Embryonic facial prominence (tissue), 1 donor: ENCODE results near the gene CARS2.
A peak's percentile ranks its signal among the peaks of the same experiment; 100 is the strongest.
"Not testable (repeated sequence)": the region's sequence is repeated elsewhere in the genome, so short reads cannot be mapped to it uniquely, and the experiment has no call there.

ENCODE experiments used
- DNase-seq: peaks from one replicate; pipeline ENCODE4 v3.0.0-alpha.2; 2016; ENCODE audit errors: extremely low spot score

The CARS2 gene, protein sequence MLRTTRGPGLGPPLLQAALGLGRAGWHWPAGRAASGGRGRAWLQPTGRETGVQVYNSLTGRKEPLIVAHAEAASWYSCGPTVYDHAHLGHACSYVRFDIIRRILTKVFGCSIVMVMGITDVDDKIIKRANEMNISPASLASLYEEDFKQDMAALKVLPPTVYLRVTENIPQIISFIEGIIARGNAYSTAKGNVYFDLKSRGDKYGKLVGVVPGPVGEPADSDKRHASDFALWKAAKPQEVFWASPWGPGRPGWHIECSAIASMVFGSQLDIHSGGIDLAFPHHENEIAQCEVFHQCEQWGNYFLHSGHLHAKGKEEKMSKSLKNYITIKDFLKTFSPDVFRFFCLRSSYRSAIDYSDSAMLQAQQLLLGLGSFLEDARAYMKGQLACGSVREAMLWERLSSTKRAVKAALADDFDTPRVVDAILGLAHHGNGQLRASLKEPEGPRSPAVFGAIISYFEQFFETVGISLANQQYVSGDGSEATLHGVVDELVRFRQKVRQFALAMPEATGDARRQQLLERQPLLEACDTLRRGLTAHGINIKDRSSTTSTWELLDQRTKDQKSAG

DNA sequence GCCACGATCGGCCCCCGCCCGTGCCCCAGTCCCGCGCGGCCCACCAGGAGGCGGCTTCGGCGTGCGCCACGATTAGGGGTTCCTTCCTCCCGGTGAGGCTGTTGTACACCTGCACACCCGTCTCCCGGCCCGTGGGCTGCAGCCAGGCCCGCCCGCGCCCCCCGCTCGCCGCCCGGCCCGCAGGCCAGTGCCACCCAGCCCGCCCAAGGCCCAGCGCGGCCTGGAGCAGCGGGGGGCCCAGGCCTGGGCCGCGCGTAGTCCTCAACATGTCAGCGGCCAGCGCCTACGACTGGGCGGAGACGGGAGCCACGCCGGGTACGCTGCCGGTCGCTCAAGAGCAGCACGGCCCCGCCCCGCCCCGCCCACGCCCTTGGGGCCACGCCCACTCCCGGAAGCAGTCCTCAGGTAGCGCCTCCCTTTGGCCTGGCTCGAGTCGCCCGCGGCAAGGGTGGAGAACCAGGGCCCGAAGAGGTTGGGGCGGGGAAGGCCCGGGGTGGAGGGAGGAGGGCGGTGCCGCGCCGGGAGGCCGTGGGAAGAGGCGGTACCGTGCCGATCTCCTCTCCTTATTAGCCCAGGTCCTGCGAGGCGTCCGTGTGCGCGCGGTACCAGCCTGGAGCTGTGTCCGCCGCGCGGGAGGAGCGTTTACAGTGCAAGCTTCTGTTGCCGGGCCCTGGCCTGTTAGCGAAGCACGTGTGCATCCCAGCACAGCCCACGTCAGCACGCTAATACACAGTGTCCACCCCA, at the start of gene CARS2:
CARS2 (minus strand) TSS at position 291 of the 744 bp plus-strand sequence; CDS start at position 268, 23 bp downstream.
- peak; percentile 77 for DNase-seq

GRCh38 chr13:110748271-110748670, 42.4 kb upstream of the CARS2 start:
- no peak for DNase-seq

DNA sequence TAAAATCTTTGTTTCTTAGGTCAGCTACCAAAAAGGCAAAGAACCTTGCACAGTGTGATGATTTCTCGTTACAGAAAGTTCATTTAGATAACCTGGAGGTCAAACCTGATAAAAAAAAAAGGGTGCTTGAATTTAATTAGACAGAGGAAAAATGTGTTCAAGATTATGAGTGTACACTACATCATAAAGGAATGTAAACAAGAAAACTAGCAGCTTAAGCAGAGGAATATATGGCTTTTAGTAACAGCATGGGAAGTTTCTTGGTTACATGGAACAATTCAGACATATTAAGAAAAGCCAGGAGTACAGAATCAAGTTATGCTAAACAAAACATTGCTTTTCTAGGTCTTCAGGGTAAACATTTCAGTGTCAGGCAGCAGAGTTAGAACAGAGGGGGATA, 40.5 kb upstream of the CARS2 start:
- no peak for DNase-seq

DNA sequence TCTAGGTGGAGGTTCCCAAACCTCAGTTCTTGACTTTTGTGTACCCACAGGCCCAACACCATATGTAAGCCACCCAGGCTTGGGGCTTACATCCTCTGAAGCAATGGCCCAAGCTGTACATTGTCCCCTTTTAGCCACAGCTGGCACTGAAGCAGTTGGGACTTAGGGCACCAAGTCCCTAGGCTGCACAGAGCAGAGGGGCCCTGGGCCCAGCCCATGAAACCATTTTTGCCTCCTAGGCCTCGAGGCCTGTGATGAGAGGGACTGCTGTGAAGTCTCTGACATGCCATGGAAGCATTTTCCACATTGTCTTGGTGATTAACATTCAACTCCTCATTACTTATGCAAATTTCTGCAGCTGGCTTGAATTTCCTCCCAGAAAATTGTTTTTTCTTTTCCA, 37.8 kb upstream of the CARS2 start:
- no peak for DNase-seq

DNA sequence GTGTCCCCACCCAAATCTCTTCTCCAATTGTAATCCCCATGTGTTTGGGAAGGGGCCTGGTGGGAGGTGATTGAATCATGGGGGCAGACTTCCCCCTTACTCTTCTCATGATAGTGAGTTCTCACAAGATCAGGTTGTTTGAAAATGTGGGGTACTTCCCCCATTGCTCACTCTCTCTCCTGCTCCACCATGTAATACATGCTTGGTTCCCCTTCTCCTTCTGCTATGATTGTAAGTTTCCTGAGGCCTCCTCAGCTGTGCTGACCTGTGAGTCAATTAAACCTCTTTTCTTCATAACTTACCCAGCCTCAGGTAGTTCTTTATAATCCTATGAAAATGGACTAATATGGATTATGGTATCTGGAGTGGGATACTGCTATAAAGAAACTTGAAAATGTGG, 31.6 kb upstream of the CARS2 start:
- no peak for DNase-seq

DNA sequence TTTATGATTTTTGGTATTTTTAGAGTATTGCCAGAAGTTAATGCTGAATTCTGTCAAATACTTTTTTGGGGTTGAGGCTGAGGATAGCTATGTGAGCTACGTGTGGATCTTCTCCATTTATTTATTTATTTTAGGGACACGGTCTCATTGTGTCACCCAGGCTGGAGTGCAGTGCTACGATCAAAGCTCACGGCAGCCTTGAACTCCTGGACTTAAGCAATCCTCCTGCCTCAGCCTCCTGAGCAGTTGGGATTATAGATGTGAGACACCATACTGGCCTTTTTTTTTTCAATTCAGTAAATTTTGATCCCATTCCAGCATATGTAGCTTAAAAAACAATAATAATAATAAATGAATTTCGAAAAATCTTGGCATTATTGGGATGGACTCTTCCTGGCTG, 28.6 kb upstream of the CARS2 start:
- DNase-seq: no peak

DNA sequence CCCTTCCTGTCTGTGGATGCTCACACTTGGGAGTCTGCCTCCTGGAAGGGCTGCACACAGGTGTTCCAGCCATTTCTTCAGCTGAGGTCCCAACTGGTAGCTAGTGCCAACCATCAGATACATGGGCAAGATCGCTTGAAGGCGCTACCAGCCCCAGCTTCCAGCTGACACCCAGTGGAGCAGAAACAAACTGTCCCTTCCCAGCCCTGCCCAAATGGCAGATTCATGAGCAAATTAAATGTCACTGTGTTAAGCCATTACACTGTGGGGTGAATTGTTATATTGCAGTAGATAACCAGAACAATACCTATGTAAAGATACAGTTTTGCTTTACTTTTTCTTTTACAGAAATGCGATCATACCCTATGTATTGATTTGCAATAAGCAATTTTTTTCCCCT, 25.2 kb upstream of the CARS2 start:
- DNase-seq: no peak

GRCh38 chr13:110726726-110727125, 20.8 kb upstream of the CARS2 start:
- DNase-seq: no peak

GRCh38 chr13:110726153-110726552, 20.2 kb upstream of the CARS2 start:
- DNase-seq: not testable (repeated sequence)

DNA sequence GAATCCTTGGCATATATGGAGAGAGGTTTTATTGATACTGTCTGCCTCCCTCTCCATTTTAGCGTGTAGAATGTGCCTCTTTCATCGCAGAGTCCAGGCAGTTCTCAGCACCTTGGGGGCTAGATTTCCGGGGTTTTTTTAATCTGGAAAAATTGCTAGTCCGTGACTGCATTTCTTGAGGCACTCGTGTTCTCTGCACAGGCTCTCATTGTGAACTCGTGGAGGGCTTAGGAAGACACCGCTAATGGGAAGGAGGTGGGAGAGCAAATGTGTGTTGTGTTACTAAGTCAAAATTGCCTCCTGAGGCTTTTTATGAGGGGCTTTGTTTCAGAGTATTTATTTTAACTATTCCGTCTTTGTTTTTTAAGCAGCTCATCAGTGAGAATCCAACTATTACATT, 17.7 kb upstream of the CARS2 start:
- no peak for DNase-seq

DNA sequence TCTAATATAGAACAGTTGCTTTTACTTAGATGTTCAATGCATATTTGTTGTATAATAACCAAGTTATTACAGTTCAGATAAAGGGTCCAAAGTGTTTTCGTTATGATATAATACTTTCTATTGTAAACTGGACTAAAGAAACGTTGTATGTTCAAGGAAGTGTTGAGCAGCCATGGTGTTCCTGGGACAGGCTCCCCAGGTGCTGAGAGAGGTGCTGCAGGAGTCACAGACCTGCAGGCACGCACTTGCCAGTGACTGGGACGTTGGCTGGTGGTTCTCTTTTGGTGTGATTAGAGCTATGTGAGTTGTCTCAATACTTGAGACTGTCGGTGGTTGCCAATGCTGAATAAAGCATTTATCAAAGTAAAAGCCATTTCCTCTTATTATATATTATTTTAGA, 17.1 kb upstream of the CARS2 start:
- no peak for DNase-seq

DNA sequence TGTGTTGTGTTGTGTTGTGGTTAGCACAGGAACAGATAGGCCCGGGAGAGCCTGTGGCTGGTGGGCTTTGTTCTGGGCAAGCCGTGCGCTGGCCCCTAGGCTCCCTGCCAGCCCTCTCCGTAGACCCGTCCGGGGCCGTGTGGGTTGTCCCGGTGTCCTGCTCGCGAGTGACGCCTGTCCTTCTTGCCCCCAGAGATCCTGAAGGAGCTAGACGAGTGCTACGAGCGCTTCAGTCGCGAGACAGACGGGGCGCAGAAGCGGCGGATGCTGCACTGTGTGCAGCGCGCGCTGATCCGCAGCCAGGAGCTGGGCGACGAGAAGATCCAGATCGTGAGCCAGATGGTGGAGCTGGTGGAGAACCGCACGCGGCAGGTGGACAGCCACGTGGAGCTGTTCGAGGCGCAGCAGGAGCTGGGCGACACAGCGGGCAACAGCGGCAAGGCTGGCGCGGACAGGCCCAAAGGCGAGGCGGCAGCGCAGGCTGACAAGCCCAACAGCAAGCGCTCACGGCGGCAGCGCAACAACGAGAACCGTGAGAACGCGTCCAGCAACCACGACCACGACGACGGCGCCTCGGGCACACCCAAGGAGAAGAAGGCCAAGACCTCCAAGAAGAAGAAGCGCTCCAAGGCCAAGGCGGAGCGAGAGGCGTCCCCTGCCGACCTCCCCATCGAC, 13.3 kb upstream of the CARS2 start:
- no peak for DNase-seq

GRCh38 chr13:110716247-110716515, 10.3 kb upstream of the CARS2 start:
- no peak for DNase-seq

- DNase-seq: peak; percentile 100
Observed at GRCh38 chr13:110715395-110716246, 9.7 kb upstream of the CARS2 start.

DNA sequence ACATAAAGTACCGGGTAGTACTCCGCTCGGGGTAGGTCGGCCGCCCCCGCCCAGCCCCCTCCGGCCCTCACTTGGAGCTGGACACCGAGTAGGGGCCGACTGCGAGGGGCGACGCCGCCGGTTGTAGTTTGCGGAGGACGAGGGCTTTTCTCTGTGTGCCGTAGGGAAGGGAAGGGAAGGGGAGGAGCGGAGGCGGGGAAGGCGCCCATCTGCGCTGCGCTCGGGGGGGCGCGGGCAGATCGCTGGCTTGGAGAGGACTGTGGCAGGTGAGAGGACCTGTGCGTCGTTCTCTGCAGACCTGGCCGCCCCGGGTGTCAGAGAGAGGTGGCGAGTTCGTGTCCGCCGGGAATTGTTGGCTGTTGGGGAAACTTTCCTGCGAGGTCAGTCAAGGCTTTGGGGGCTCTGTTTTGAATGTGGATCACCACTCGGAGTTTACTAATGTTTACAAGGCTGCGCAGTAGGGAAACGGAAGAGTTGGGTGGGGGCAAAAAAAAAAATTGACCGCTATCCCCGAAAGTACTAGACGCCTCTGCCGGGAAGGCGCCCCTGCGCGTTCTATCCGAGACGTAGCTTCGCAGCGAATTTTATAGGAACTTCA, 9.0 kb upstream of the CARS2 start:
- DNase-seq: peak; percentile 66

DNA sequence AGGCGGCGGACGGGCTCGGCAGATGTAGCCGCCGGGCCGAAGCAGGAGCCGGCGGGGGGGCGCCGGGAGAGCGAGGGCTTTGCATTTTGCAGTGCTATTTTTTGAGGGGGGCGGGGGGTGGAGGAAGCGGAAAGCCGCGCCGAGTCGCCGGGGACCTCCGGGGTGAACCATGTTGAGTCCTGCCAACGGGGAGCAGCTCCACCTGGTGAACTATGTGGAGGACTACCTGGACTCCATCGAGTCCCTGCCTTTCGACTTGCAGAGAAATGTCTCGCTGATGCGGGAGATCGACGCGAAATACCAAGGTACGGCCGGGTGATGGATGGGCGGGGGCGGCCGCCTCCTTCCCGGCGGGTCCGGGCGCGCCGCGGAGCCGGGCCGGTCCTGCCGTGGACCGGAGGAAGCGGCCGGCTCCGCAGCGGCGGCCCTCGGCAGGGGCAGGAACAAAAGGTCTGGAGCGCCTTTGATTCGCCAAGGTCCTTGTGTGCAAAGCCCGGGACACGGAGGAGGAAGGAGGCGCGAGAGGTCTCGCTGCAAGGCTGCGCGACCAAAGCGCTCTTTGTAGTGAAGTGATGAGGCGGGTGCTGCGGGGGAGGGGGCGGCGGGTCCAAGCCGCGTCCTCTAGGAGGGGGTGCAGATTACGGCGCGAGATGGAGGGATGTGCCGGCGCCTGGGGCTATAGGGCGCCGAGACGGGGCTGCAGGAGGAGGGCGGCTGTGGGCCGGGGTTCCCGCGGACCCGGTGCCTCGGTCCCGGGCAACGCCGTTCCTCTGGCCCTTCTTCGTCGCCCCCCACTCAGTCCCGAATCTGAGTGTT, 8.3 kb upstream of the CARS2 start:
- peak; percentile 12 for DNase-seq

GRCh38 chr13:110713642-110713952, 7.7 kb upstream of the CARS2 start, which contains the start of gene ING1:
Gene ING1, plus strand, starts transcription at chr13:110713700. Its CDS starts 450 bp downstream, at chr13:110714150.
- DNase-seq: no peak

GRCh38 chr13:110712849-110713641, 7.1 kb upstream of the CARS2 start:
- DNase-seq: peak; percentile 99

- peak; percentile 88 for DNase-seq
Observed at GRCh38 chr13:110712081-110712848, 6.3 kb upstream of the CARS2 start.
